Measurements from ENCODE around the gene PCCB.
"Not testable (repeated sequence)": the region's sequence is repeated elsewhere in the genome, so short reads cannot be mapped to it uniquely, and the experiment has no call there.

The PCCB gene

GRCh38 chr3:136250059-136250902, at the start of gene PCCB:
PCCB (plus strand) TSS chr3:136250340; CDS start chr3:136250376, 36 bp downstream.
- DNase-seq: peak; percentile 91

- no peak for DNase-seq
These were observed 42.5 kb upstream of the PCCB start for GRCh38 chr3:136207489-136208115.

- DNase-seq: no peak
These were observed 40.2 kb upstream of the PCCB start for GRCh38 chr3:136209921-136210320.

- DNase-seq: no peak
These were observed 38.6 kb upstream of the PCCB start for GRCh38 chr3:136211547-136211946.

- not testable (repeated sequence) for DNase-seq
These were observed 27.4 kb upstream of the PCCB start for GRCh38 chr3:136222746-136223145.

GRCh38 chr3:136232413-136232812, 17.7 kb upstream of the PCCB start:
- DNase-seq: no peak

- DNase-seq: no peak
These were observed 14.6 kb upstream of the PCCB start for GRCh38 chr3:136235545-136235944.

- DNase-seq: no peak
These were observed 14.0 kb upstream of the PCCB start for GRCh38 chr3:136236109-136236508.

GRCh38 chr3:136237103-136237502, 13.0 kb upstream of the PCCB start:
- no peak for DNase-seq

- no peak for DNase-seq
These were observed 12.0 kb upstream of the PCCB start for GRCh38 chr3:136237961-136238649.

- DNase-seq: no peak
These were observed 11.0 kb upstream of the PCCB start for GRCh38 chr3:136239094-136239493.

GRCh38 chr3:136245691-136246090, 4.4 kb upstream of the PCCB start:
- DNase-seq: no peak

- DNase-seq: no peak
These were observed 2.7 kb upstream of the PCCB start for GRCh38 chr3:136247436-136247835.

- DNase-seq: no peak
These were observed 2.1 kb upstream of the PCCB start for GRCh38 chr3:136247855-136248590.

GRCh38 chr3:136249091-136249490, 1.0 kb upstream of the PCCB start:
- no peak for DNase-seq

GRCh38 chr3:136249593-136249992, 547 bp upstream of the PCCB start:
- DNase-seq: no peak

GRCh38 chr3:136250903-136251460, 842 bp downstream of the PCCB start:
- no peak for DNase-seq

GRCh38 chr3:136251511-136251910, 1.4 kb downstream of the PCCB start:
- DNase-seq: no peak

GRCh38 chr3:136255672-136256406, 5.7 kb downstream of the PCCB start:
- DNase-seq: no peak

- no peak for DNase-seq
These were observed 8.1 kb downstream of the PCCB start for GRCh38 chr3:136258199-136258598.

- no peak for DNase-seq
These were observed 11.7 kb downstream of the PCCB start for GRCh38 chr3:136261826-136262225.

GRCh38 chr3:136262559-136262958, 12.4 kb downstream of the PCCB start:
- DNase-seq: no peak

Measured in NCI-H1048 (cell line).